GM15510 (cell line): Measurements from ENCODE around the gene MYOZ3.

Experiments
- POLR2A ChIP-seq: IDR thresholded peaks from 3 replicates; pipeline ENCODE4 v1.6.1; 2011; ENCODE audit warnings: borderline replicate concordance; ENCODE audit not compliant: insufficient read length; ENCODE audit errors: extremely low read depth

Gene MYOZ3

DNA sequence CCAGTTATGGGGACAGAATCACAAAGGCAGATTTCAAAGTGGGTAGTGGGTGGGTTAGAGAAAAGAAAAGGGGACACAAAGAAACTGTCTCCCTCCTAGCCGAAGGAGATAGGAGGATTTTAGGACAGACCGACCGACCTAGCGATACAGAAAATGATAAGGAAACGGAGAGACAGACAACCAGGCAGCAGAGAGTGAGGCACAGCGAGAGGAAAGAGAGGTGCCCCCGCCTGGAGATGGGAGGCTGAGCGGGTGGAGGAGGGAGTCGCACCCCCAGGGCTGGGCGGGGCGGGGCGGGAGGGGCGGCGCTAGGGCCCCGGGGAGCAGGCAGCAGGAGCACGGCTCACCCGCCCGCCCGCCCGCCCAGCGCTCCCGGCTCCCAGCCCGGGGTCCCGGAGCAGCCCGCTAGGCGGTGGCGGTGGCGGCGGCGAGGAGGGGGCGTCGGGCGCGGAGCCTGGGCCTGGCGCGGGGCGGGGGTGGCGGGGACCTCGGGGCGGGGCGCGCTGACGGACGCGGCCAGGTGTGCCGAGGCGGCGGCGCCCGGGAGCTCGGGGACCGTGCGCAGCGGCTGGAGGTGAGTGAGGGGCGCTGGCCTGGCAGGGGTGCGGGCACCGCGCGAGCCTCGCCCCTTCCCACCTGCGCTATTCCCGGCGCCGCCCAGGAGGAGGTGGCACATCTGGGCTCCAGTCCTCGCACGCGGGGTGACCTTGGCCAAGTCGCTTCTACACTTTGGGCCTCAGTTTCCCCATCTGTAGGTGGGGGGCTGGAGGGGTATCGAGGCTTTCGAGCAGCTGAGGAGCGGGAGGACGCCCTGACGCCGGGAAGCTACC is 36.5 kb upstream of the MYOZ3 start:
- TF ChIP-seq POLR2A = no peak

GRCh38 chr5:150625164-150625535 is 35.9 kb upstream of the MYOZ3 start:
- no peak for TF ChIP-seq POLR2A

DNA sequence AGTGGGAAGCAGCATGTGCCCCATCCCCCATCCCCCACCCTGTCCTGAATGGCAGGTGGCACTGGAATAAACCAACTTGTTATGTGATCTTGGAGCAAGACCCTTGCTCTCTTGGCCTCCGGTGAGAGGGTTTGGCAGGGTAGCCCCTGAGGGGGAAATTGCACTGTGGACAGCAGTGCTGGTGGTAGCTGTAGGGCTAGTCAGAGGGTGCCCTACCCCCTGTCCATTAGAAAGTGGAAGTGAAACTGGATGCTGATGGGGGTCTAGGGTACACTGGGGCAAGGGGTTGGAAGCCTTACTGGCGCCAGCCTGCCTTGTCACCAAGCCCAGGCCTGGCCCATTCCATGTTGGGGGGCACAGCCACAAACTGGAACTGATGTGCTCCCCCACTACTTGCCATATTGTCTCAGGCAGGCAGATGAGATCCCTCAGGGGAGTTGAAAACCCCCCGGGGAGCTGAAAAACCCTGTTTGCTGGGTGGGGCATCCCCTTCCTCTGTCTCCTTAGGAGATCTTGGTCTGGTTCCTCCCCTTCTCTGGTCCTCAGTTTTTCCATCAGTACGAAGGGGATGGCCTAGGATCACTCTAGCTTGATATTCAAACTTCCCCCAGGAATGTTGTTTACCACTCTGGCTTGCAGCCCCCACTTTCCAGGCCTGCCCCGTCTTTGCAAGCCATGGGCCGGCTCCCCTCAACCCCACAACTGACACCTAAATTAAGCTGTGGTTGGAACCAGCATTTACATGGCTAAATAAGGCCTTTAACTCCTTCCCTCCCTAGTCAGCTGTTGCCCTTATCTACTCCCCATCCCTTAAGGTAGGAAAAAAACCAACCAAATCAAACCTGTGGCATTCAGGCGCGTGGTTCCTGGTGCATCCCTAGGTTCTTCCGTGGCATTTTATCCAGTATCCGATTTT is 35.0 kb upstream of the MYOZ3 start:
- no peak for TF ChIP-seq POLR2A

GRCh38 chr5:150626853-150627276 is 34.2 kb upstream of the MYOZ3 start:
- no peak for TF ChIP-seq POLR2A

DNA sequence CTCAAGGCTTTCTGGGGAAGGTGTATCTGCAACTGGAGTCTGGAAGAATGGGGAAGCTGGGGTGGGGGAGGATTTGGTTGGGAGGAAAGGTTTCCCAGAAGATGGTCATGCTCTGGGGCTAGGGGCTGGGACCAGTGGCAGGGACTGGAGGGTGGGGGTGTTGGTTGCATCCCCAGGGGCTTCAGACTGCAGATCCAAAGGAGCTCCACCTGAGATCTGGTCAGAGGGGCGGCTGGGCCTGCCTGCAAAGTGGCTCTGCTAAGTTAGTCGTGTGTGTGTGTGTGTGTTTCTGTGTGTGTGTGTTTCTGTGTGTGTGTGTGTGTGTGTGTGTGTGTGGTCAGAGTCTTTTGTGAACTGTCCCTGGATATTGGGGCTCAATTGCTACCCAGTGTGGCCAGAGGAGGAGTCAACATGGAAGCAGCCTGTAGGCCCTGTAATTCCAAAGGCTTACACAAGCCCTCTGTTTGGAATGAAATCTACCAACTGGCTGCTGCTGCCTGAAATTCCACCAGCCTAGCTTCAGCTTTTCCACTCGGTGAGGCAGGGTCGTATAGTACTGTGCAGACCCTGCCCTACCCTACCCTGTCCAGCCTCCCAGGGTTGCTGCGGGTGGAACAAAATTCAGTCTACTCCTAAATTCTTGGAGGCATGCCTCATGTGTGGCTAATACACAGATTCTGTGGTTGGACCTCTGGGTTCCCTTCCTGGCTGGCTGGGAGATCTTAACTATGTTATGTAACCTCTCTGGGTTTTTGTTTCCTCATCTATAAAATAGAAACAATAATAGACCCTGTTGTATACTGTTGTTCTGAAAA is 33.1 kb upstream of the MYOZ3 start:
- no peak for TF ChIP-seq POLR2A

DNA sequence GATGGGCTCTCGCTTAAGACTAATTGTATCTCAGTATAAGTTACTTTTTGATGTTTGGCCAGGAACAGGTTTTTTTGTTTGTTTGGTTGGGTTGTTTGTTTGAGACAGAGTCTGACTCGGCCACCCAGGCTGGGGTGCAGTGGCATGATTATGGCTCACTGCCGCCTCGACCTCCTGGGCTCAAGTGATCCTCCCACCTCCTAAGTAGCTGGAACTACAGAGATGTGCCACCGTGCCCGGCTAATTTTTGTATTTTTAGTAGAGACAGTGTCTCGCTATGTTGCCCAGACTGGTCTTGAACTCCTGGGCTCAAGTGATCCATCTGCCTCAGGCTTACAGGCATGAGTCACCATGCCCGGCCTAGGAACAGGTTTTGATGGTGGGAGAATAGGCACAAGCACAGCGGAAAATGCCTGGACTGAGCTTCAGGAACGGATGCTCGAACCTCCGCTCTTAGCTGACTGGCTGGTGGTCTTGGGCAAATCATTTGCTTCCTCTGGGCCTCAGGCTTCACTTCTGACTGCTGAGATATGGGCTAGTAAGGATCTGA is 32.0 kb upstream of the MYOZ3 start:
- no peak for TF ChIP-seq POLR2A

- TF ChIP-seq POLR2A = no peak
Observed at GRCh38 chr5:150630016-150630415, 31.0 kb upstream of the MYOZ3 start.

GRCh38 chr5:150630461-150631325 is 30.4 kb upstream of the MYOZ3 start:
- no peak for TF ChIP-seq POLR2A

DNA sequence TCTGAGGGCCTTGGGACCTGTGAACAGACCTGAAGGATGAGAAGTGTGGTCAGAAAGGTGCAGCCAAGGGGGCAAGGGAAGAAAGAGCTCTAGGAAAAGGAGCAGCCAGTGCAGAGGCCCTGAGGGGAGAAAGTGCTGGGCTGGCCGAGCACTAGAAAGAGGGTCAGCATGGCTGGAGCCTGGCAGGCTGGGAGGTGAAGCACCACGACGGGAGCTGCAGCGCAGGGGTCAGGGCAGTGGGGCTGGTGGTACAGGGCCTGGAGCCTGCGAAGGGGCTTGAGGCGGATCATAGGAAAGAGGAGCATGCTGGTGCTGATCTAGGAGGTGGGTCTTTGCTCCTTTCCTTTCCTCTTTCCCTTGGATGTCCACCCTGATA is 29.7 kb upstream of the MYOZ3 start:
- no peak for TF ChIP-seq POLR2A

- TF ChIP-seq POLR2A = no peak
Observed at GRCh38 chr5:150632305-150633160, 28.5 kb upstream of the MYOZ3 start.

GRCh38 chr5:150633429-150633828 is 27.6 kb upstream of the MYOZ3 start:
- no peak for TF ChIP-seq POLR2A

- TF ChIP-seq POLR2A = no peak
Observed at GRCh38 chr5:150636391-150637244, 24.4 kb upstream of the MYOZ3 start.
